NCI-H2171 treated with DMSO at 0.1 percent for 48 hours (cell line): ENCODE measurements around the gene ZBTB7C.

Source experiments
- DNase-seq: peaks from one replicate; lab custom pipeline; 2025; lab: John Stamatoyannopoulos, UW

Gene ZBTB7C

DNA sequence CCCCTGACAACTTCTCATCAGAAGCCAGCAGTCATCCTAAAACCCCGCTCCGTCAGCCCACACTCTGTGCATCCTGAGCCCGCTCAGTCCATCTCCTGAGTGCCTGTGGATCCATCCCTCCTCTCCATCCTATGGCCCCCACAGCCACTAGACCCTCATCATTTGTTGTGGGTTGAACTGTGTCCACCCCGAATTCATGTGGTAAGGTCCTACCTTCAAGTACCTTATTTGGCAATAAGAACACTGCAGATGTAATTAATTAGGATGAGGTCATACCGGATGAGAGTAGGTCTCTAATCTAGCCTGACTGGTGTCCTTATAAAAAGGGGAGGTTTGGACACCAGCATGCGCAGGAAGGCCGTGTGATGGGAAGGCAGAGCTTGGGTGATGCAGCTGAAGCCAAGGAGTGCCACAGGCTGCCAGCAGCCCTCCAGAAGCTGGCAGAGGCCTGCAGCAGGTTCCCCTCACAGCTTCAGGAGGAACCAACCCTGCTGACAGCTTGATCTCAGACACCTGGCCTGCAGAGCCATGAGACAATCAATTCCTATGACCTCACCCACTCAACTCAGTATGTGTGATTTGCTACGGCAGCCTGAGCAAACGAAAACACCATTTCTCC lies 192.4 kb downstream of the ZBTB7C start:
- peak; percentile 12 for DNase-seq

DNA sequence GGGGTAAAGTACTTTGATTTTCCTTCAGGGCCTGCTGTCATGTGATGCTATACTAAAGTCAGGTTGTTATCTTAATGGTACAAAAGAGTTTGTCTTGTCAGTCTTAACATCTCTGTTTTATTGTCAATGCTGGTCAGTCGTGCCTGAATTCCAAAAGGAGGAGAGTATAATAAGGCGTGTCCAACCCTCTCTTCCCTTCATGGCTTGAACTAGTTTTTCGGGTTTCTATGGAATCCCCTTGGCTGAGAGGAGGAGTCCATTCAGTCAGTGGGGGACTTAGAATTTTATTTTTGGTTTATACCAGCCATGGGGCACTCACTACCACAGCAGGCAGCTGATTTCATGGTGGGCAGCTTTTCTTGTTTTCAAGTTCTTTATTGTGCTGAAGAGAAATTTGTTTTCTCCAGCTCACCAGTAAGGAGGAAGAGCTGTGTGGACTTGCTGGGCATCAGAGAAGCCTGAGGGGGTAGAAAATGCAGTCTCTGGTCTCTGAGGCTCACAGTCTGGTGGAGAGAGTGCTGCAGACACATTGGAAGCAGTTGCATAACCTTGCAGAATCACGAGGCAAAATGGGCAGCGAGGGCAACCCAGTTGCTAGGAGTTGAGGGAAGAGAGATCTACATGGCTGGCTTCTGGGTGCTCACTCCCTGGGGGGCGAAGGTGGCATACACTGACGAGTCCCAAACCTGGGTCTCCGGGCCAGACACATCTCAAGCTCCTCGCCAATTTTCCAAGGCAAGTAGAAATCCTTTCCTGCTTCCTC lies 193.1 kb downstream of the ZBTB7C start:
- DNase-seq = no peak

DNA sequence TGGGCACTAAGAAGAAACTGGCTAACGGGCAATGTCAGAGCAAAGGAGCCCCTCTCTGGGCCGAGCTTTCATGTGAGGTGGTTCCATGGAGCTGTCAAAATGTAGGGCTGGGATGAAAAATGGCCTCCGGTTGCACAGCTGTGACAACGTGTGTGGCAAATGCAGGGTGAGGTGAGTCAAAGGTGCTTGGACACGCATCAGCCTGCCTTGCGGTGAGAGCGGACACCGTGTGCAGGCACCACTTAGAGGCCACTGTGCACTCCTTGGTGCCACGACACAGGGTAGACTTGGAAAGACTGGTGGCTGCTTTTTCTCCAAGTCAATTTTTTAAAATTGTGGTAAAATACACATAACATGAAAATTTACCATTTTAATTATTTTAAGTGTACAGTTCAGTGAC lies 195.4 kb downstream of the ZBTB7C start:
- DNase-seq = no peak

DNA sequence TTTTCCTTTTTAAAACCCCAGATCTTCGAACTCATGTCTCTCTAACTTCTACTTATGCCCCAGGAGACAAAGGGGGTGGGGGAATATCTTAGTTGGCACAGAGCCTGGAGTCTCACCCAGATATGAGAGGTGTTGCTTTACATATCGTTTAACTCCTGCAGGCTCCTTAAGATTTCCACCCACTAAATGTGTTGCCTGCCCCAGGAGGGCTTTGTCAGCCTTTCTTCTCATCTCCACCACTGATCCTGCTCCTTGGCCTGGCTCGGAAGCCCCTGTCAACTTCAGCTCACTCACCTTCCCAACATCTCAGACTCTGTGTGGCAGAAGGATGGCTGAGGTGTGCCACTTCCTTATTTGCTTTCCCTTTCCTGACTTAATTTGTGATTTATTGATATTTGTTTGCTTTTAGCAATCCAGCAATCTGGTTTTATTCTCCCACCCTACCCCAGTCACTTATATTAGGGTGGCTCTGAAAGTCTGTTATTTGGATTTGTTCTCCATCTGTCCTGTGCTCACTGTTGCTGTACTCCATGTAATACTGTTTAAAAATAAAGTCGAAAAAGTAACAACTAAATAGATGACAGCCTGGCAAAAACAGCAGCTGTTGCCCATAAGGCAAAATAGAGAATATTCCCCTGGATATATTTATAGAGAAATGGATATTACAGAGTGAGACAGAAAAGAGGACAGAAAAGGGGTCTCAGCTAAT lies 200.6 kb downstream of the ZBTB7C start:
- DNase-seq = peak; percentile 79

DNA sequence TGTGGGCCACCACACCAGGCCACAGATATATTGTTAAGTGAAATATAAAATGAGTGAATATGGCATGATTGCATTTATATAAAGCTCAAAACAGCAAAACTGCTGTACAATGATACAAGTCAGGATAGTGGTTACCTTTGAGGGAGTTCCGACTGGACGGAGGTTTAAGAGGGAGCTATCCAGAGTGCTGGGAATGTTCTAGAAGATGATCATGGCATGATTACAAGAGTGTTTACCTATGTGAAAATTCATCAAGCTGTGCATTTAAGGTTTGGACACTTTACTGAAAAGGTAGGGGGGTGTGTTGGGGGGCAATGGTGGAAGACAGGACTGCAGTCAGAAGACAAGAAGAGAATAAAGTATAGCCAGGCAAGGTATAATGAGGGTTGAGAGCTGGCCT lies 201.4 kb downstream of the ZBTB7C start:
- no peak for DNase-seq

DNA sequence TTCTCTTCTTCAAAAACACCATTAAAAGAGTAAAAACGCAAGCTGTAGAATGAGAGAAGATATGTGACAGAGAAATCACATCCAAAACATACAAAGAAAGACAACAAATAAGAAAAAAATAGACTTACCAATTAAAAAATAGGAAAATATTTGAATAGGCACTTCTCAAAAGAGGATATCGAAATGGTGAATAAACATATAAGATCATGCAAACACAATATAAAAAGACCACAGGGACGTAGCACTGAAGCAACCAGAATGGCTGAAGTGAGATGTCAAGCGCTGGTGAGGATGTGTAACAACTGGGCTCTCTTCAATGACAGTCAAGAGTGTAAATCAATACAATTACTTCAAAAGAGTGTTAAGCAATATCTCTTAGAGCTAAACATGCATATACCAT lies 202.3 kb downstream of the ZBTB7C start:
- DNase-seq = no peak

DNA sequence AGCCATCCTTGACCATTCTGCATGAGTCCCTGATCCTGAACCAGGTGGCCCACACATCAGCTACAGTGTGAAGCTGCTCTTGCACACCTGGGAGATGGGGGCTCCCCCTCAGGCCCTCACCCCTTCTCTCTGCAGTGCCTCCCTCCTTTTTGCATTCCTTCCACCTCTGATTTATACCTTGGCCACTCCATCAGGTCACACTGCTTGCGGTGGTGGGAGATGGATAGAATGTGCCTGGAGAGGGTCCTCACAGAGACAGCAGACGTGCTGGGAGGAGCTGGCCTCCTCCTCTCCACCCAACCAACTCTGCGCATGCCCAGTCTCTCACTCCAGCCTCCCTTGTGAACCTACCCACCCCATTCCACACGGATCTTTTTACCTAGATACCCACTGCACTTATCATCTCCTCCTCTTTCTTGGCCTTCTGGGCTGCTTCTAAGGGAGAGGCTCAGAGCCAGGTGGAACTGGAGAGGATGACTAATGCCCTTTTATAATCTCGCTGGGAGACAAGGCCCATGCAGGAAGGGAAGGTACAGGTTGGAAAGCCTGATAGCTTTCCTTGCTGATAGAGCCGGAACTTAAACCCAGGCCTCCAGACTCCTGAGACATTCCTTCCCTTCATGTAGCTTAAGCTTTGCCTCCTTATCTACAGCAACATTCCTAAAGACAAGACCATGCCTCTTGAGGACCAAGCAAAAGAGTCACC lies 205.1 kb downstream of the ZBTB7C start:
- DNase-seq = no peak

DNA sequence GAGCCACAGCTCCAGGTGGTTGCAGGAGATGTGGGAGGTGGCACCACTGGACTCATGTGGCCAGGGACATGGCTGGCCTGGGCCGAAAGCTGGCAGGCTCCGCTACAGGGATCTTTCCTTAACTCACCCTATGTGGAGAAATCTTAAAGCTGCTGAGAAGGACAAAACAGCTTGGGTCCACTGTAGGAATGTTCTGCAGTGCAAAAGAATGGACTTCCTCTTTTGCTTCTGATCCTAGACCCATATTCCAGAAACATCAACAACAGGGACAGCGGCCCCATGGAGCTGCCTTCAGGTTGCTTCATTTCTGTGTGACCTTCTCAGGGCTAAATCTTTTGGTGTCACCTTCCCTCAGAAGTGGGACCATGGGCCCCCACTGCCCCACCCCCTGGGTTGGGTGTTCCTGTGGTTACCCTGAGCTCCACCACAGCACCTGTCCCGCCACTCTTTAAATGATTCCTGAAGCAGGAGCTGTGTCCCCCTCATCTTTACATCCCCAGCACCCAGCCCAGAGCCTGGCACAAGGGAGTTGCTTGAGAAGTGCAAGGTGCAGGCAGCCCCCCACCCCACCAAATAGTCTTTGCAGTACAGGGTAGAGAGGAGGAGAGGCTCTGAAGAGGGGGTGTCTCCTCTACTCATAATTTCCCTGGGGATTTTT lies 205.8 kb downstream of the ZBTB7C start:
- no peak for DNase-seq

DNA sequence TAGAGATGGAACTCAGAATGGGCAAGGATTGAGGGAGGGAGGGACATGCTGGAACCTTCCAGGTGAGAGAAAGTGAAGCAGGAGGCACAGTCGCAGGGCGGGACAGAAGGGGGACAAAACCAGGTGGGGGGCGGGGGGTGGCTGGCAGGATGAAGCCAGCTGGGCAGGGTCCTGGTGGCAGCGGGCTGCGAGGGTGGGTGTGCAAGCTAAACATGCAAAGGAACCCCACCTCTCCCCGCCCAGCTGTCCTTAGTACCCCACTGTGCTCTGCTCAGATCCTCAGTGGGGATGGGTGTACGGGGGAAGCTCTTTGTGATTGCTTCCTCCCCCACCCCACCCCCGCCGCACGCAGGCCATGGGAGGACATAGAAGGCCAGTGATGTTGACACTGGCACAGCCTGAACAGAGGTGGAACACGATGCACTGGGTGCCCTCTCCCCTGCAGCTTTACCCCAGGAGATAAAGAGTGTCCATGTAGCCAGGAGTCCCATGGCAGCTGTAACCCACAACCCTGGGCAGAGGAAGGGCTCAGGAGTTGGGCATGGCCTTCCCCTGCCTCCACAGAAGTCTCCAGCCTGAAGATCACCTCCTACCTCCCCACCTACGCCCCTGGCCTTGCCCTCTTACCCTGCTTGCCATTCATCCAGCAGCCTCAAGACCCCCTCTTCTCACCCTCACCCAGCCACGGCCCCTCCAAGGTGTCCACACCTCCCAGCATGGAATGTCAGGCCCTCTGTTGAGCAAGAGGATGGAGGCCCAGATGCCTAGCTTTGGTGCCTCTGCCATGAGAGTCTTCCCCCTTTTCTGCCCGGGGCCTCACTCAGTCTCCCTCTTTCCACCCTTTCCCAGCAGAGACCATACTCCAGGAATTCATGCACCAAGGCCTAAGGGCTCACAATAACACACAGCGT lies 206.6 kb downstream of the ZBTB7C start:
- DNase-seq = no peak

DNA sequence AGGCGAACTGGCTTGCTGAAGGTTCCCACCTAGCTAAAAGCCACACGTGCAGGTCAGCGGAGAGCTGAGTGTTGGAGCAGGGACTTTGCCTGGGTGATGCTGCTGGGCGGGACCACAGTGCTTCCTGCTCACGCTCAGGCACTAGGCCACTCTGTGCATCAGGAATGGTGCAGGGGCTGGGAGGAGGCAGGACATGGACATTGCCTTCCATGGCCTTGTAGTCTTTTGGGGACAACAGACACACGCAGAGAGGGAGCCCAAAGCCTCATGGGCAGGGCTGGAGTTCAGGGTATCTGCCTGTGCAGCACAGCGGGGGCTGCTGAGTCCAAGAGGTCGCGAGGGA lies 207.2 kb downstream of the ZBTB7C start:
- DNase-seq = no peak

DNA sequence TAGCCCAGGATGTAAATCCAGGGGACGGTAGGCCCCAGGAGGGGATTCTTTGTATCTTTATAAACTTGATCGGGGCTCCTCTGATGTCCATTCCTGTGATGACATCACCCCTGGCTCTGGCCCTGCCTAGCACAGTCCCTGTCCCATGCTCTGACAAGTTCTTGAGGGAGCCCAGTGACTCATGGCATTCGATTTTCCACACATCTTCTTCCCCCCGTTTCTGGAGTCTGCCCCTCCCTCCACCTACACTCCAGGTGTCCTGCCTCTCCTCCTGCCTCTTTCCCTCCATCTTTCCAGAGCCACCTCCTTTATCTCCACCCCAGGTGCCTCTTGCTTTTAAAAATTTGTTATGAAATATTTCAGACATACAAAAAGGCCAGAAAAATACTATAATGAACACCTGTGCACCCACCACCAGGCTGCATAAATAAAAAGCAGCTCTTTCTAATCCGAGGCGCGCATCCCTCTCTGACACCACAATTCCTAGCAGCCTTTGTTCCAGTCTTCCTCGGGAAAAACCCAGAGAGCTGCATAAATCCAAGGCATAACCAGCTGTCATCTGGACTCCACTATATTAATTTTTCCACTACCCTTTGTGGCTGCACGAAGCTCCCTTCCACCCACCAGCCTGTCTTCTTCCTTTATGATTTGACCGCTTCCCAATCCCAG lies 207.7 kb downstream of the ZBTB7C start:
- no peak for DNase-seq

DNA sequence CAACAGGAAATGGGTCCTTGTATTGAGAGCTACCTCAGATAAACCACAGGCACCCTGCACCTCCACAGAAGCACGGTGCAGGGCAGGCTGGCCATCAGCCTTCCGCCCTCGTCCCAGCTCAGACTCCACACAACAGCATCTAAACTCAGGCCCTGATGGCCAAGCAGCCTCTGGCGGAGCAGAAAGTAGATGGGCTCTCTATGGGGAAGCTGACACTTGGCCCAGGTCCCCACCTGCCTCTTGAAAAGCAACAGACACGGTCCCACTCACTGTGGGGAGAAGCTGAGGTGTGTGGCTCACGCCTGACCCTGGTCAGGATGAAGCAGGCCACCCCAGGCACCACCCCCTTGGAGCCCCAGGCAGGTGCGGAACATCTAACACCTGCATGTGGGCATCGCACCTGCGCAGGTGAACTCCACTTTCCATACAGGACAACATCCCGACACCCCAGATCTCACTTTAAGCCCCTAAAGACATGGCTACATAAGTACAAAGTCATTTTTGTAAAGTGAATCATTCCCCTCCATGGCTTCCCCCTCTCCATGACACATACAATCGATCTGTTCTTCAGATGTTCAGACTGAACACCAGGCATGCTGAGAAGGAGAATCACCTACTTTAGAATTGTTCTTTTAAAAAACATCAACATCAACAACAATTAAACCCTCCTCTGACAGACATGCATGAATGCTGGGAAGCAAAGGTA lies 208.4 kb downstream of the ZBTB7C start:
- DNase-seq = no peak

DNA sequence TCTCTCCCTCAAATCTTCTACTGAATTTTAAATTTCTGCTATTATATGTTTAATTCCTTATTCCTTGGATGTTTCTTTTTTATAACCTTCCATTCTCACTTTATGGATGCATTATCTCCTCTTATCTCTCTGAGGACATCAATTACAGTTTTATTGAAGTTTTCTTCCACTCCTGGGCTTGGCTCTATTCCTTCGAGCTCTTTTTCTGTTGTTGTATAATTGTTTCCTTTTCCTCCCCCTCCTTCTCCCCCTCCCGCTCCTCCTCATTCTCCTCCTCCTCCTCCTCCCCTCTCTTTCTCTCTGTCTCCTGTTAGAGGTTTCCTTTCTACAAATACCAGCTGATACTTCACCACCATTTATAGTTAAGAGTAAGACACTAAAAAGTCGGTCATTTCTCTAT lies 209.8 kb downstream of the ZBTB7C start:
- no peak for DNase-seq

DNA sequence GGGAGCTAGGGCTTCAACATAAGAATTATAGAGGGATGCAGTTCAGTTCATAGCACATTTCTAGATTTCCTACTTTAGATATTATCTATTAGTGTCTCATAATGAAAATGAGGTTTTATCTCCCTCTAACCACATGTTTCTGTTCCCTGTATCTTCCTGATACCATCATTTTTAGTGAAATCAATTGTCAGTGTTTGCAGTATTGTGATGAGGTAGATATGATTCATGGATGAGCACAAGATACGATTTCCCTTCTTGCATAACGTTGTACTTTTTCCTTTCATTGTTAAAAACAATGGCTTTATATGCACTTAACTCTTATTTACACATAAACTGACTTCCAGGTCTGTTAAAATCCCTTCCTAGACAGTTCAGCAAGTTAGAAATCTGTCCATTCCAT lies 211.4 kb downstream of the ZBTB7C start:
- no peak for DNase-seq

DNA sequence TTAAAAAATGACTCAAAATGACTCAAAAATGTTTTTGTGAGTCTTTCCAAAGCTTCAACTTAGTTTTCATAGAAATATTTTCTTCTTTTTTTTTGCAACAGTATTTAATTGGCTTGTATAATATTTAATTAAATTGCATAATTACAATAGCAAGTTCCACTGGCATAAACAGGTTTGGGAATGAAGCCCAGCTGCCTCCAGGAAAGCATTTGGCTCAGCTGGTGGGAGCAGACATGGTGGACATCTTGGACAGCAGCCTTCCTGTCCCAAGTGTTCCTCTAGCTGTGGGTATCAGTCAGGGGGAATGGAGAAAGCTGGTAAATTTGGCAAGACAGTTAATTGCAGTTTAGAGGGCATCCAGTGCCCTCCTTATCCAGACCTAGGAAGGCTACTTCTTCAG lies 213.4 kb downstream of the ZBTB7C start:
- no peak for DNase-seq

DNA sequence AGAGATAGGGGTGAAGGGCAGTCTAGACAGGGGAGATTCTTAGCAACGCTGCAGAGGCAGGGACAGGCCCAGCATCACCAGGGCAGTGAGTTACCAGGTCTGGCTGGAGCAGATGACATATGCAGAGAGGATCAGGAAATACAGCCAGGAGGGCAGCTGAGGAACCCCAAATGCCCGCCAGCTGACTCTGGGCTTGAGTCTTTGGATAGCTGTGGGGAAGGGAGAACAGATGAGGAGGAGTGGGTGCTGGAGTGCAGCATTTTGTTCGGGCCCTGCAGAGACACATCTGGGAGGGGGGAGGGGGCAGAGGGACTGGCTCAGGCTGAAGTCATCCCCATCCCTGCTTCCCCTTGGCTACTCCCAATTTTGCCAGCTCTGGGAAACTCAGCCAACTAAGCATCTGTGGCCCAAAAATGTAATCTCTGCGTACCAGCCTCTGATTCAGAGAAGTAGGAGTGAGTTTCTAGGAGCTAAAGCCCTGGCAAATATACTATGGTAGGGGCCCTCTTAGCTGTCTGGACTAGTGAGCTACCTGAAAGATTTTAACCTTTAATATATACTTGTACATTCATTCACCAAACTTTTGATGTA lies 214.5 kb downstream of the ZBTB7C start:
- no peak for DNase-seq

DNA sequence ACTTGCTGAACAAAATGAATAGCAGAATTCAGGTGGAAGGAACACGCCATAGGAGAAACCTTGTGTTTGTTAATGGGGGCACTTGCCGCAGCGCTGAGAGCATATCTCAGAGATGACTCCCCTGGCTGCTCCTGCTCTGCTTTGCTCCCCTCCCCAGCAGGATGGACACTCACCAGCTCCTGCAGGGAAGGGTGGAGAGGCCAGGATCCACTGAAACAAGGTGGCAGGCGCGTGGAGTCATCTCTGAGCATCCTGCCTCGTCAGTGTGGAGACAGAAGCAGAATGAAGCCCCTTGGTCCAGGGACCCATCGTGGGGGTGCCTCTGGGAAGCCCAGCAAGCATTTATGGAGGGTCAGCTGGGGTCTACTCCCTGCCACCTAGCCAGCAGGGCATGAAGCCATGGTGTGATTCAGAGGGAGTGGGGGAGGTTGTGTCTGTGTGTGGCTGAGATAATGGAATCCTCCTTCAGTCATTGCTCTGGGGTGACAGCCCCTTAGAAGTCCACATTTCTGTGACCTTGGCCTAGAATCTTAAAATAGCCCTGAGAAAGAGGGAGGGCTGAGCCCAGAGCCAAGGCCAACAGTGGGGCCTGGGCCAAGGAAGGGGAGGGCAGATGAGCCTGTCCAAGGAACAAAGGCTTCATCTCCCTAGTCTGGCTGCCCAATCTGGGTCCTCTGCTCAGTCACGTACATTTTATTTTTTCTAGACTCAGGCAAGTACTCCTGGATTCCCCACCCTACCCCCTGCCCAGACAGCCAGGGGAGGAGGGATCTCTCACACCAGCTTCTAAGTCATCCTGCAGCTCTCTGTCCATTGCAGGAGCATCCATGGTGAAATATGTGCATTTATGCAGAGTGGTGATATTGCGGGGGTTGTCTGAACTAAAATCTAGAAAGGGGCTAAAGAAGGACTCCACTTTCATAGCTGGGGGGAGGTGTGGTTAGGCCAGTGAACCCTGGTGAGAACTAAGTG lies 215.4 kb downstream of the ZBTB7C start:
- DNase-seq = no peak

DNA sequence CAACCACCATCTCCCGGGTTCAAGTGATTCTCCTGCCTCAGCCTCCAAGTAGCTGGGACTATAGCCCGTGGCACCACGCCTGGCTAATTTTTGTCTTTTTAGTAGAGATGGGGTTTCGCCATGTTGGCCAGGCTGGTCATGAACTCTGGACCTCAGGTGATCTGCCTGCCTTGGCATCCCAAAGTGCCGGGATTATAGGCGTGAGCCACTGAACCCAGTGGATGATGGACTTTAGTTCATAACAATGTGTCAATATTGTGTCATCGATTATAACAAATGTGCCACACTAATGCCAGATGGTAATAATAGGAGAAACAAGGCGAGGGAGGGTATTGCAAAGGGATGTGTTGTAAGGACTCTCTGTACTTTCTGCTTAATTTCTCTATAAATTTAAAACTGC lies 216.6 kb downstream of the ZBTB7C start:
- no peak for DNase-seq
